Sigmoid colon (tissue), 4 donors: ENCODE measurements around the gene CCDC63.

Source experiments
- CTCF ChIP-seq, 4 experiments: fragments of 450-650 bp in 3 of 4; fragments of 200-600 bp in 1 of 4; IDR thresholded peaks; one replicate each; pipeline ENCODE4 v1.5.1; 2016 to 2019; ENCODE audit warnings: antibody characterized with exemption in 4 of 4, mild to moderate bottlenecking in 3 of 4, moderate library complexity in 2 of 4
- POLR2AphosphoS5 ChIP-seq, 4 donors: sonication (generic); formaldehyde crosslinking; IDR thresholded peaks; one replicate each; pipeline ENCODE4 v1.6.1; 2017; ENCODE audit warnings: antibody characterized with exemption in 4 of 4

DNA sequence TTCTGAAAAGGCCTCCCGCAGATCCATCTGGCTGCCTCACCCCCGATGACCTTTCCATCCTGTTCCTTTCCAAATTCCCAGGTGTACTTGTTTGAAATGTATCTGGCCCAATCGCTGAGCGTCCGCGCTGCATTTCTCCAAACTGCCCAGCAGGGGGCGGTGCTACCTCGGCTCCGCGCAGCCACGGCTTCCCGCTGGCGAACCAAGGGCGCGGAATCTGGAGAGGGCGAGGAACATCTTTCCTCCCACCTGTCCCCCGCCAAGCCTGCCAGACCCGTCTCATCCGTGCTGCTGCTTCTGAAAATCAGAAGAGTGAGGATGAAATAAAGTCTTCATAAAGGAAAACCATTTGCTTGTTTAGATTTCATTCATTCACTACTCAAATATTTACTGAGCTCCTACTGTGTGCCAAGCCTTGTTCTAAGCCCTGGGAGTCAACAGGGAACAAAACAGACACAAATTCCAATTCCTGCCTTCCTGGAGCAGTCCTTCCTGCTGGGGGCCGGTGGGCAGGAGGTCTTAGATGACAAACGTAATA, 90.4 kb downstream of the CCDC63 start:
- TF ChIP-seq CTCF (IDR thresholded peaks at IDR 0.05) = peak; percentile 54 to 94 (median 78)
- no peak for TF ChIP-seq POLR2AphosphoS5 (IDR thresholded peaks at IDR 0.05)
